ENCODE data around the gene GMDS.

- TF ChIP-seq CTCF (IDR thresholded peaks at IDR 0.05; ENCODE audit: low read length) (no peak), EZH2phosphoT487 (IDR thresholded peaks at IDR 0.05; ENCODE audit: low read length) (no peak), EZH2 (optimal IDR thresholded peaks at IDR 0.05; ENCODE audit: low read depth, low read length) (no peak)
Measured at GRCh38 chr6:2178125-2178524, 67.3 kb downstream of the GMDS start.
